ENCODE measurements around the gene UNC119B. TPM values are rescaled to one million over a fixed set of nuclear protein-coding genes. Genes with fewer than 3 reads are reported as not detected.

Gene UNC119B
- total RNA-seq, 1 experiment from 2014 or later, result 51.5 TPM

- Histone ChIP-seq H3K9me3 (ENCODE audit: control insufficient read depth, low read depth, low read length) (no peaks in the 10 kb centered on the region), H2AFZ (ENCODE audit: low read length) (no peak overlapping the region), H3K9ac (ENCODE audit: extremely low read depth, insufficient read length, low read length) (no peak overlapping the region), H3K23ac (ENCODE audit: insufficient read length, low read depth, low read length) (no peak overlapping the region), H3K4ac (ENCODE audit: low read depth, low read length) (no peak overlapping the region), H2BK12ac (ENCODE audit: insufficient read length, low read depth, low read length) (no peak overlapping the region), H3K27ac (ENCODE audit: insufficient read length, low read depth, low read length) (no peak overlapping the region), H3K56ac (ENCODE audit: insufficient read length, low read depth, low read length) (no peak overlapping the region), H2BK20ac (ENCODE audit: low read depth, low read length, poor library complexity, severe bottlenecking) (no peak overlapping the region), H3T11ph (ENCODE audit: low read length) (no peak overlapping the region), H2BK120ac (ENCODE audit: low read depth, low read length, poor library complexity, severe bottlenecking) (no peak overlapping the region), H4K8ac (replicated peaks; ENCODE audit: insufficient read length, low read depth, low read length) (no peak overlapping the region), H3K4me1 (ENCODE audit: insufficient read depth, low read length) (no peaks in the 10 kb centered on the region), H2BK5ac (ENCODE audit: insufficient read length, low read length) (no peak overlapping the region), H3K79me2 (ENCODE audit: insufficient read depth, low read length) (no peaks in the 10 kb centered on the region), H3K14ac (ENCODE audit: insufficient read depth, low read length) (no peak overlapping the region), H4K20me1 (ENCODE audit: control insufficient read depth, insufficient read depth, insufficient read length) (no peaks in the 10 kb centered on the region), H4K91ac (ENCODE audit: insufficient read length, low read depth, low read length) (no peak overlapping the region), H3K18ac (ENCODE audit: insufficient read length, low read depth, low read length) (no peak overlapping the region), H3K27me3 (ENCODE audit: insufficient read depth, low read length) (no peaks in the 10 kb centered on the region), H3K4me2 (ENCODE audit: insufficient read depth, insufficient read length, low read length) (no peak overlapping the region), H3K79me1 (ENCODE audit: insufficient read depth, low read depth, low read length, poor library complexity, severe bottlenecking) (no peaks in the 10 kb centered on the region), H4K5ac (ENCODE audit: insufficient read length, low read depth, low read length) (no peak overlapping the region), H3K23me2 (ENCODE audit: insufficient read length, low read depth, low read length, poor library complexity, severe bottlenecking) (no peaks in the 10 kb centered on the region), H2AK5ac (ENCODE audit: insufficient read length, low read length) (no peak overlapping the region), H2BK15ac (ENCODE audit: low read depth, low read length) (no peak overlapping the region)
- no peak overlapping the region; a peak in 1 of 5 replicates for H3K4me3 Mint-ChIP-seq
- TF ChIP-seq CTCF (conservative IDR thresholded peaks at IDR 0.05), result no peak
- H3K9me3 Mint-ChIP-seq, result no peaks in the 10 kb centered on the region
- WGBS (ENCODE audit: extremely low coverage, insufficient read length, low lambda C conversion rate), result no CpG with 5 or more reads among the region's 11 CpGs
- peaks cover 11 to 40% (median 32%) of the 10 kb centered on the region in 3 experiments for H3K36me3 Mint-ChIP-seq (ENCODE audit: insufficient read depth in 1 of 3, low read depth in 3 of 3)
- no peaks in the 10 kb centered on the region for H3K27me3 Mint-ChIP-seq (ENCODE audit: low read depth)
- no peak for DNase-seq
- H3K4me1 Mint-ChIP-seq, result peaks cover 14 to 15% of the 10 kb centered on the region in 2 experiments
- H3K27ac Mint-ChIP-seq, result peak overlapping the region in 1 of 3 experiments; percentile 6; a peak in 2 of 7 replicates
Observed at GRCh38 chr12:120771097-120771496, 60.8 kb downstream of the UNC119B start.

Other genes starting within 250 kb of the UNC119B start
- gene SRSF9, start 240.7 kb upstream of the UNC119B start, total RNA-seq (2021), result 302 and 306 TPM in 2 replicates
- 618 and 638 TPM in 2 replicates for gene DYNLL1, start 214.3 kb upstream of the UNC119B start, total RNA-seq (2021)
- gene COQ5, start 181.3 kb upstream of the UNC119B start, total RNA-seq (2021), result 31.3 and 34.8 TPM in 2 replicates
- gene RNF10, start 176.1 kb upstream of the UNC119B start, total RNA-seq (2021), result 153 and 157 TPM in 2 replicates
- 64.0 and 65.8 TPM in 2 replicates for gene POP5, start 129.1 kb upstream of the UNC119B start, total RNA-seq (2021)
- 3.0 and 3.1 TPM in 2 replicates for gene CABP1, start 69.8 kb upstream of the UNC119B start, total RNA-seq (2021)
- 181 TPM in 2 replicates for gene MLEC, start 23.3 kb upstream of the UNC119B start, total RNA-seq (2021)
- gene ACADS, start 15.4 kb downstream of the UNC119B start, total RNA-seq (2021), result 8.3 and 9.5 TPM in 2 replicates
- gene SPPL3, start 193.9 kb downstream of the UNC119B start, total RNA-seq (2021), result 46.3 and 47.2 TPM in 2 replicates